ENCODE data around the gene ZNF500.

ZNF500 gene

GRCh38 chr16:4790261-4790660 is 23.3 kb upstream of the ZNF500 start:
- H3K36me3 ChIP-seq (ENCODE audit: control insufficient read depth in 1 of 2, insufficient read depth in 2 of 2, low read depth in 1 of 2, low read length in 2 of 2) = peaks cover 0 to 3% of the 10 kb centered on the region in 2 experiments
- H2BK120ac ChIP-seq (ENCODE audit: low read depth, low read length) = no peak overlapping the region
- H4K91ac ChIP-seq (ENCODE audit: low read length) = no peak overlapping the region
- H2BK12ac ChIP-seq (ENCODE audit: low read length in 2 of 2) = no peak overlapping the region
- H2AFZ ChIP-seq (ENCODE audit: low read depth, low read length) = no peak overlapping the region
- H2AK5ac ChIP-seq (ENCODE audit: low read length, severe bottlenecking) = no peak overlapping the region
- no peak overlapping the region for H3K23ac ChIP-seq (ENCODE audit: low read length in 2 of 2)
- H2BK5ac ChIP-seq (ENCODE audit: low read depth, low read length, poor library complexity, severe bottlenecking) = no peak overlapping the region
- peaks cover 5% of the 10 kb centered on the region for H3K4me1 ChIP-seq (ENCODE audit: control insufficient read depth, insufficient read depth, low read depth, low read length)
- H3K9me3 ChIP-seq (ENCODE audit: control insufficient read depth, low read length) = no peaks in the 10 kb centered on the region
- no peak overlapping the region for H3K4ac ChIP-seq (ENCODE audit: low read depth in 1 of 2, low read length in 2 of 2)
- no peaks in the 10 kb centered on the region for H3K79me1 ChIP-seq (replicated peaks; ENCODE audit: low read length, poor library complexity, severe bottlenecking)
- H3K27ac ChIP-seq (ENCODE audit: low read length, poor library complexity, severe bottlenecking) = no peak overlapping the region
- no peak overlapping the region for H3K4me3 ChIP-seq (ENCODE audit: insufficient read depth in 1 of 2, low read depth in 1 of 2, low read length in 2 of 2)
- no peak overlapping the region for H4K8ac ChIP-seq (ENCODE audit: low read length)
- H3K18ac ChIP-seq (ENCODE audit: low read depth in 1 of 2, low read length in 2 of 2) = no peak overlapping the region
- no peak overlapping the region for H3K14ac ChIP-seq (ENCODE audit: low read length in 2 of 2)
- H3K4me2 ChIP-seq (ENCODE audit: low read length, poor library complexity, severe bottlenecking) = no peak overlapping the region
- DNase-seq = no peak
- H2BK15ac ChIP-seq (ENCODE audit: low read depth, poor library complexity, severe bottlenecking) = no peak overlapping the region
- H3K9ac ChIP-seq (ENCODE audit: low read length) = no peak overlapping the region
- H3K27me3 ChIP-seq (ENCODE audit: control insufficient read depth in 1 of 2, insufficient read depth in 1 of 2, low read length in 2 of 2) = peaks cover 0 to 21% of the 10 kb centered on the region in 2 experiments
- 83% methylated on average over 8 of the region's 10 CpGs for WGBS

GRCh38 chr16:4788910-4789309 is 21.9 kb upstream of the ZNF500 start:
- Histone ChIP-seq H2BK15ac (ENCODE audit: low read depth, poor library complexity, severe bottlenecking) (no peak overlapping the region), H3K4ac (ENCODE audit: low read depth in 1 of 2, low read length in 2 of 2) (no peak overlapping the region), H4K91ac (ENCODE audit: low read length) (no peak overlapping the region), H2BK5ac (ENCODE audit: low read depth, low read length, poor library complexity, severe bottlenecking) (no peak overlapping the region), H3K23ac (ENCODE audit: low read length in 2 of 2) (no peak overlapping the region), H3K9ac (ENCODE audit: low read length) (no peak overlapping the region), H3K36me3 (ENCODE audit: control insufficient read depth in 1 of 2, insufficient read depth in 2 of 2, low read depth in 1 of 2, low read length in 2 of 2) (no peaks in the 10 kb centered on the region), H3K14ac (ENCODE audit: low read length in 2 of 2) (no peak overlapping the region), H2BK120ac (ENCODE audit: low read depth, low read length) (no peak overlapping the region), H3K4me3 (ENCODE audit: insufficient read depth in 1 of 2, low read depth in 1 of 2, low read length in 2 of 2) (no peak overlapping the region), H2BK12ac (ENCODE audit: low read length in 2 of 2) (no peak overlapping the region), H3K79me1 (replicated peaks; ENCODE audit: low read length, poor library complexity, severe bottlenecking) (no peaks in the 10 kb centered on the region), H3K4me1 (ENCODE audit: control insufficient read depth, insufficient read depth, low read depth, low read length) (peaks cover 3% of the 10 kb centered on the region), H3K9me3 (ENCODE audit: control insufficient read depth, low read length) (no peaks in the 10 kb centered on the region), H3K4me2 (ENCODE audit: low read length, poor library complexity, severe bottlenecking) (no peak overlapping the region), H2AK5ac (ENCODE audit: low read length, severe bottlenecking) (no peak overlapping the region), H3K18ac (ENCODE audit: low read depth in 1 of 2, low read length in 2 of 2) (no peak overlapping the region), H3K27ac (ENCODE audit: low read length, poor library complexity, severe bottlenecking) (no peak overlapping the region), H3K27me3 (ENCODE audit: control insufficient read depth in 1 of 2, insufficient read depth in 1 of 2, low read length in 2 of 2) (peaks cover 0 to 22% of the 10 kb centered on the region in 2 experiments), H4K8ac (ENCODE audit: low read length) (no peak overlapping the region), H2AFZ (ENCODE audit: low read depth, low read length) (no peak overlapping the region)
- WGBS = 85% methylated on average over 7 of the region's 7 CpGs
- no peak for DNase-seq

- WGBS = 90% methylated on average over 9 of the region's 9 CpGs
- no peak overlapping the region for H2BK12ac ChIP-seq (ENCODE audit: low read length in 2 of 2)
These were observed 21.5 kb upstream of the ZNF500 start for GRCh38 chr16:4788489-4788889.

GRCh38 chr16:4787627-4788482 is 20.9 kb upstream of the ZNF500 start, which contains the start of gene SEPTIN12:
Gene SEPTIN12, minus strand, starts transcription at chr16:4788345. Its CDS starts 700 bp downstream, at chr16:4787645.
- H3K27me3 ChIP-seq (ENCODE audit: control insufficient read depth in 1 of 2, insufficient read depth in 1 of 2, low read length in 2 of 2) = peaks cover 0 to 26% of the 10 kb centered on the region in 2 experiments
- H3K4me3 ChIP-seq (ENCODE audit: insufficient read depth in 1 of 2, low read depth in 1 of 2, low read length in 2 of 2) = no peak within 1 kb of the TSS
- no peak within 1 kb of the TSS for H3K4me2 ChIP-seq (ENCODE audit: low read length, poor library complexity, severe bottlenecking)
- H3K27ac ChIP-seq (ENCODE audit: low read length, poor library complexity, severe bottlenecking) = no peak within 1 kb of the TSS
- no peak for DNase-seq
- no peak within 1 kb of the TSS for H3K9ac ChIP-seq (ENCODE audit: low read length)
- H3K79me1 ChIP-seq (replicated peaks; ENCODE audit: low read length, poor library complexity, severe bottlenecking) = no peaks in the 10 kb centered on the region
- no peak within 1 kb of the TSS for H2AFZ ChIP-seq (ENCODE audit: low read depth, low read length)
- no peak within 1 kb of the TSS for H2BK120ac ChIP-seq (ENCODE audit: low read depth, low read length)
- peaks cover 3% of the 10 kb centered on the region for H3K4me1 ChIP-seq (ENCODE audit: control insufficient read depth, insufficient read depth, low read depth, low read length)
- no peak within 1 kb of the TSS for H2BK15ac ChIP-seq (ENCODE audit: low read depth, poor library complexity, severe bottlenecking)
- no peaks in the 10 kb centered on the region for H3K9me3 ChIP-seq (ENCODE audit: control insufficient read depth, low read length)
- WGBS = 77% methylated on average over 12 of the region's 14 CpGs
- H3K4ac ChIP-seq (ENCODE audit: low read depth in 1 of 2, low read length in 2 of 2) = no peak within 1 kb of the TSS
- no peak within 1 kb of the TSS for H3K18ac ChIP-seq (ENCODE audit: low read depth in 1 of 2, low read length in 2 of 2)
- H4K91ac ChIP-seq (ENCODE audit: low read length) = no peak within 1 kb of the TSS
- H2BK5ac ChIP-seq (ENCODE audit: low read depth, low read length, poor library complexity, severe bottlenecking) = no peak within 1 kb of the TSS
- no peak within 1 kb of the TSS for H4K8ac ChIP-seq (ENCODE audit: low read length)
- no peak within 1 kb of the TSS for H3K14ac ChIP-seq (ENCODE audit: low read length in 2 of 2)
- no peak within 1 kb of the TSS for H3K23ac ChIP-seq (ENCODE audit: low read length in 2 of 2)
- H3K36me3 ChIP-seq (ENCODE audit: control insufficient read depth in 1 of 2, insufficient read depth in 2 of 2, low read depth in 1 of 2, low read length in 2 of 2) = no peaks in the 10 kb centered on the region
- no peak within 1 kb of the TSS for H2AK5ac ChIP-seq (ENCODE audit: low read length, severe bottlenecking)
- H2BK12ac ChIP-seq (ENCODE audit: low read length in 2 of 2) = no peak within 1 kb of the TSS

More at GRCh38 chr16:4788489-4788889, 21.5 kb upstream of the ZNF500 start:
- Histone ChIP-seq H3K79me1 (replicated peaks; ENCODE audit: low read length, poor library complexity, severe bottlenecking) (no peaks in the 10 kb centered on the region), H2BK15ac (ENCODE audit: low read depth, poor library complexity, severe bottlenecking) (no peak overlapping the region), H2AK5ac (ENCODE audit: low read length, severe bottlenecking) (no peak overlapping the region), H4K8ac (ENCODE audit: low read length) (no peak overlapping the region), H3K36me3 (ENCODE audit: control insufficient read depth in 1 of 2, insufficient read depth in 2 of 2, low read depth in 1 of 2, low read length in 2 of 2) (no peaks in the 10 kb centered on the region), H3K9me3 (ENCODE audit: control insufficient read depth, low read length) (no peaks in the 10 kb centered on the region), H3K27ac (ENCODE audit: low read length, poor library complexity, severe bottlenecking) (no peak overlapping the region), H2BK120ac (ENCODE audit: low read depth, low read length) (no peak overlapping the region), H2BK5ac (ENCODE audit: low read depth, low read length, poor library complexity, severe bottlenecking) (no peak overlapping the region), H2AFZ (ENCODE audit: low read depth, low read length) (no peak overlapping the region), H3K4me3 (ENCODE audit: insufficient read depth in 1 of 2, low read depth in 1 of 2, low read length in 2 of 2) (no peak overlapping the region), H4K91ac (ENCODE audit: low read length) (no peak overlapping the region), H3K18ac (ENCODE audit: low read depth in 1 of 2, low read length in 2 of 2) (no peak overlapping the region), H3K27me3 (ENCODE audit: control insufficient read depth in 1 of 2, insufficient read depth in 1 of 2, low read length in 2 of 2) (peaks cover 0 to 26% of the 10 kb centered on the region in 2 experiments), H3K4ac (ENCODE audit: low read depth in 1 of 2, low read length in 2 of 2) (no peak overlapping the region), H3K4me2 (ENCODE audit: low read length, poor library complexity, severe bottlenecking) (no peak overlapping the region), H3K14ac (ENCODE audit: low read length in 2 of 2) (no peak overlapping the region), H3K4me1 (ENCODE audit: control insufficient read depth, insufficient read depth, low read depth, low read length) (peaks cover 3% of the 10 kb centered on the region), H3K23ac (ENCODE audit: low read length in 2 of 2) (no peak overlapping the region), H3K9ac (ENCODE audit: low read length) (no peak overlapping the region)
- no peak for DNase-seq
